Coronary artery (tissue), 2 donors: ENCODE measurements around the gene TSKS.

Source experiments
- DNase-seq: peaks from one replicate; pipeline ENCODE4 v3.0.0-alpha.2; 2017; ENCODE audit warnings: low spot score
- H3K27ac ChIP-seq, 2 donors: fragments of 200-600 bp; sonication (generic); one replicate each; pipeline ENCODE4 v1.5.1; 2016 to 2019
- H3K4me3 ChIP-seq: fragments of 200-600 bp; sonication (generic); 2 replicates; pipeline ENCODE4 v1.5.1; 2016; ENCODE audit warnings: mild to moderate bottlenecking, moderate library complexity
- TF ChIP-seq, protein P1 (sequence below): fragments of 200-600 bp; sonication (generic); IDR thresholded peaks from one replicate; pipeline ENCODE4 v1.5.1; 2019; ENCODE audit warnings: antibody characterized with exemption

The TSKS gene

DNA sequence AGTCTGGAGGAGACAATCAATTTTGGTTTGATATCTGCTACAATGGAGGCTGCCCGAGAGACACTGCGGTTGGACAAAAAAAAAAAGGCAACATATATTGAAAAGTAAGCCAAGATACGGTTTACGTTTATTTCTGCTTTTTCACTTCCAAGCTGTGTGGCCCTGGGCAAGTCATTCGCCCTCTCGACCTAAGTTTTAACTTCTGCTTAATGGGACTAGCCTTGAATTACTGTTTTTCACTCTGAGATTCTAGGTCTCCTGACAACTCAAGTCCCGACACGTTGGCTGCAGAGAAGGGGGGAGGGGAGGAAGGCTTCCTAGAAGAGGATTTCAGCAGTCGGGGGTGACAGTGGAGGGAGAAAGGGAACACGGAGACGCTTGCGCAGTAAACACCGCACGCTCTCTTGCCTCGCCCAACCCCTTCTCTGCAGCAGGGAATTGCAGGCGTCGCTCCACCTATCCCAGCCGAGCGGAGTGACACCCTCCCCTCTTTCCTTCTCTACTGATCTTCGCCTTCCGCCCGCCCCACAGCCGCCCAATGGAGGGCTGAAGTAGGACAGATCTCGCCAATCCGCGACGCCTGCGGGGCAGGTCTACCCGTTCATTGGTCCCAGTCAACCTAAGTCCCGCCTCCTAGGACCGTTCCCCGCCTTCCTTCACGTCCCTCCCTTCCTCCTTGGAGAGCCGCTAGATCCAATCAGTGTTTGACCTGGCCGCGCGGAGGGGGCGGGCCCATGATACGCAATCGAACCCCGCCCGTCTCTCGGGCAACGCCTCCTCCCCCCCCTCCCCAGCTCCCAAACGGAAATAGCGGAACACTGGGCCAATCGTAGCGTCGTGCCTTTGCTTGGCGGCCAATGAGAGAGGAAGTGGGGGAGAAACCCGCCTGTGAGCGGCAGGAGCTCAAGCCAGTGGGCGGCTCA lies 3.2 kb upstream of the TSKS start:
- peak overlapping the region; percentile 91 to 96 for H3K27ac ChIP-seq
- TF ChIP-seq, protein P1, sequence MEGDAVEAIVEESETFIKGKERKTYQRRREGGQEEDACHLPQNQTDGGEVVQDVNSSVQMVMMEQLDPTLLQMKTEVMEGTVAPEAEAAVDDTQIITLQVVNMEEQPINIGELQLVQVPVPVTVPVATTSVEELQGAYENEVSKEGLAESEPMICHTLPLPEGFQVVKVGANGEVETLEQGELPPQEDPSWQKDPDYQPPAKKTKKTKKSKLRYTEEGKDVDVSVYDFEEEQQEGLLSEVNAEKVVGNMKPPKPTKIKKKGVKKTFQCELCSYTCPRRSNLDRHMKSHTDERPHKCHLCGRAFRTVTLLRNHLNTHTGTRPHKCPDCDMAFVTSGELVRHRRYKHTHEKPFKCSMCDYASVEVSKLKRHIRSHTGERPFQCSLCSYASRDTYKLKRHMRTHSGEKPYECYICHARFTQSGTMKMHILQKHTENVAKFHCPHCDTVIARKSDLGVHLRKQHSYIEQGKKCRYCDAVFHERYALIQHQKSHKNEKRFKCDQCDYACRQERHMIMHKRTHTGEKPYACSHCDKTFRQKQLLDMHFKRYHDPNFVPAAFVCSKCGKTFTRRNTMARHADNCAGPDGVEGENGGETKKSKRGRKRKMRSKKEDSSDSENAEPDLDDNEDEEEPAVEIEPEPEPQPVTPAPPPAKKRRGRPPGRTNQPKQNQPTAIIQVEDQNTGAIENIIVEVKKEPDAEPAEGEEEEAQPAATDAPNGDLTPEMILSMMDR, result no peak
- peak; percentile 100 for DNase-seq
- H3K4me3 ChIP-seq, result peak overlapping the region; percentile 99

DNA sequence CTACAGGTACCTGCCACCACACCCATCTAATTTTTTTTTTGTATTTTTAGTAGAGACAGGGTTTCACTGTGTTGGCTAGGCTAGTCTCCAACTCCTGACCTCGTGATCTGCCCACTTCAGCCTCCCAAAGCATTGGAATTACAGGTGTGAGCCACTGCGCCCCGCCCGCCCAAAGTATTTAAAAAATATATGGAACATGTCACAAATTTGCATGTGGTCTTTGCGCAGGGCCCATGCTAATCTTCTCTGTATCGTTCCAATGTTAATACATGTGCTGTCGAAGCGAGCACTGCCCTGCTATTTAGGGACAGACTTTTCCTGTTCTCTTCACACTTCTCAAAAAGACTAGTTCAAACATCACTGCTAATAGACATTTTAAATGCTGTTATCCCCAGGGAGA lies 1.2 kb upstream of the TSKS start:
- no peak for DNase-seq
- H3K4me3 ChIP-seq, result no peak overlapping the region
- H3K27ac ChIP-seq, result peak overlapping the region in 1 of 2 donors; percentile 3
- TF ChIP-seq, protein P1, result no peak

DNA sequence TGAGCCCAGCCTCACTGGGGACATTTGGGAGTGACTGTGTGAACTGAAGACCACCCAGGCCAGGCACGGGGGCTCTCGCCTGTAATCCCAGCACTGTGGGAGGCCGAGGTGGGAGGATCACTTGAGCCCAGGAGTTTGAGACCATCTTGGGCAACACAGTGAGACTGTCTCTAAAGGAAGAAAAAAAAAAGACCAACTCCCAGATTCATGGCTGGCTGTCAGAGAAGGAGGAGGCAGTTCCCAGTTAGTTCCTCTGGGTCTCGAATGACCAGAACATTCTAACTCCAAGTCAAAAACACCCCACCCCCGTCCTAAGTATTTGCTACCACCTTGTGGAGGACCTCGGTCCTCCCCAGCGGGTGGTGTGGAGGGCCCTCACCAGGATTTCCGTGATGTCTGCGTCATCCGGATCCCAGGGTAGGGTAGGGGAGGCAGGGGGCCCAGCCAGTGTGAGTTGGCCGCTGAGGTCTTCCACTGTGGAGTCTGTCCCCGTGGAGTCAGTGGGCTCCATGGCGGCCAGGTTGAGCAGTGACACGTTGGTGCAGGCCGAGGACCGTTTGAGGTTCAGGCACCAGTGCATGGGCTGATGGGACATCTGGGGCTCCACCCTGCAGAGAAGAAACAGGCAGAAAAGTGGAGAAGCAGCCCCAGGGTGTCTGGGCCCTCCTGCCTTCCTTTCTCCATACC lies 1.3 kb downstream of the TSKS start:
- peak overlapping the region in 1 of 2 donors; percentile 81 for H3K27ac ChIP-seq
- DNase-seq, result no peak
- TF ChIP-seq, protein P1, result no peak
- H3K4me3 ChIP-seq, result no peak overlapping the region

DNA sequence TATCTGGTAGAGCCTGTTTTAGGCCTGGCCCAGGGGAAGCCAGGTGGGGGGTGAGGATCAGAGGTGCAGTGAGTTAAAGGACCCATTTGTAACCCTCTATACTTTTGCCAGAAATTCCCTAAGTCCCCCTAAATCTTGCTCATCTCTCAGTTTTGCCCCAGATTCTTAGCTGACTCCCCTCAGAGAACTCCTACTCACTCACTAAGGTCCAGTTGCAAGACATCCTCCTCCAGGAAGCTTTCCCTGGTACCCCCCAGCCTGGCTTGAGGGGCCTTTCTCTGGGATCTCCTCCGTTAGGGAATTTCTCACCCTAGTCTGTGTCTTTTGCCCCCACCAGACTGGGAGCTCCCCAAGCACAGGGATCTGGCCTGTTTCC lies 1.9 kb downstream of the TSKS start:
- H3K27ac ChIP-seq, result peak overlapping the region in 1 of 2 donors; percentile 81
- TF ChIP-seq, protein P1, result no peak
- no peak for DNase-seq
- H3K4me3 ChIP-seq, result no peak overlapping the region

DNA sequence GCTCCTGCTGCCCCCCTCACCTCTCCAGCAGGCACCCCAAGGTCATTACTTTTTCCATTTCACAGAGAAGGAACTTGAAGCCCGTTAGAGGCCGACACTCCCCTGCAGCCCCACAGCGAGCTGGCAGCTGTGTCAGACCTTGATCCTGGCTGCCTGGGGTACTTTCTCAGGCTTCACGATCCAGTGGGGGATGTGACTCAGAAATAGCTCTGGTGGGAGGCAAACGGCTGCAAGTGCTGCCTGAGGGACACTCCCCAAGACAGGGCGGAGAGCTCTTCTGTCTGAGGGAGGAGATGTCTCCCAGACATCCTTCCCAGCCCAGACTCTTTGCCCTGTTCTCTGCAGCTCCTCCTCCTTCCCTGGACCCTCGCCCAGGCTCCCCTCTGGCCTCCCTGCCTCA lies 4.8 kb downstream of the TSKS start:
- no peak overlapping the region for H3K4me3 ChIP-seq
- TF ChIP-seq, protein P1, result no peak
- DNase-seq, result no peak

DNA sequence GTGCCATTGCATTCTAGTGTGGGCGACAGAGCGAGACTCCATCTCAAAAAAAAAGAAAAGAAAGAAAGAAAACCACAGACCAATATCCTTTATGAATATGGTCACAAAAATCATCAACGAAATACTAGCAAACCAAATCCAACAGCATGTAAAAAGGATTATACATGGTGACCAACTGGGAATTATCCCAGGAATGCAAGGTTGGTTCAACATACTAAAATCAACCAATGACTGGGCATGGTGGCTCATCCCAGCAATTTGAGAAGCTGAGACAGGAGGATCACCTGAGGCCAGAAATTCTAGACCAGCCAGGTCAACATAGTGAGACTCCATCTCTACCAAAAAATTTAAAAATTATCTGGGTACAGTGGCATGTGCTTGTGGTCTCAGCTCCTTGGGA lies 7.2 kb downstream of the TSKS start:
- DNase-seq, result no peak
- TF ChIP-seq, protein P1, result no peak
- Histone ChIP-seq H3K27ac (no peak overlapping the region), H3K4me3 (no peak overlapping the region)

More for the DNA sequence above, 4.8 kb downstream of the TSKS start:
- H3K27ac ChIP-seq, result no peak overlapping the region

DNA sequence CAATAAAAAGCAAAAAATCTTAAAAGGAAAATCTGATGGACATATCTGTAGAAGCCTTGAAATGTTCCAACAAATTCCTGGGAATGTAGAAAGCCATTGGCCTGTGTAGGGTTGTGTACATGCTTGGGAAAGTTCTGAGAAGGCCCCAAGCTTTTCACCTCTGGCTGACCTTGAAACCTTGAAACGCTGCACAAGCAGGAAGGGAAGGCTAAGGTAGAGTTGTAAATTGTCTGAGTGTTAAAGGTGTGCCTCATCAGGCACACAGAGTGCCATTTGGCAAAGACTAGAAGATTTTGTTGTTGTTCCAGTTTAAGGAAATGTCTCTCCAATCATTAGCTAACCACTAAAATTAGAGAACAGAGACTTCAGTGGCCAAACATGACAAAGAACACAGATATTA lies 10.4 kb downstream of the TSKS start:
- TF ChIP-seq, protein P1, result no peak
- no peak for DNase-seq
- H3K27ac ChIP-seq, result no peak overlapping the region
- no peak overlapping the region for H3K4me3 ChIP-seq
